ENCODE data around the gene KRTAP4-4.
"Not testable (repeated sequence)": the region's sequence is repeated elsewhere in the genome, so short reads cannot be mapped to it uniquely, and the experiment has no call there.

Gene KRTAP4-4

GRCh38 chr17:41148971-41149651 is 11.4 kb downstream of the KRTAP4-4 start:
- DNase-seq (ENCODE audit: low read depth), result not testable (repeated sequence)

- DNase-seq (ENCODE audit: low read depth), result no peak
Observed at GRCh38 chr17:41147531-41148204, 12.9 kb downstream of the KRTAP4-4 start.

GRCh38 chr17:41145261-41145660 is 15.3 kb downstream of the KRTAP4-4 start:
- no peak for DNase-seq (ENCODE audit: low read depth)

- DNase-seq (ENCODE audit: low read depth), result no peak
Observed at GRCh38 chr17:41144846-41145245, 15.7 kb downstream of the KRTAP4-4 start.

GRCh38 chr17:41141361-41141760 is 19.2 kb downstream of the KRTAP4-4 start:
- no peak for DNase-seq (ENCODE audit: low read depth)

GRCh38 chr17:41140360-41141131 is 20.0 kb downstream of the KRTAP4-4 start, which contains the start of gene KRTAP4-6:
TSS of gene KRTAP4-6 (minus strand) at chr17:41140544. CDS start at chr17:41140487, 57 bp downstream.
- DNase-seq (ENCODE audit: low read depth), result no peak

- DNase-seq (ENCODE audit: low read depth), result not testable (repeated sequence)
Observed at GRCh38 chr17:41139865-41140264, 20.7 kb downstream of the KRTAP4-4 start.

DNA sequence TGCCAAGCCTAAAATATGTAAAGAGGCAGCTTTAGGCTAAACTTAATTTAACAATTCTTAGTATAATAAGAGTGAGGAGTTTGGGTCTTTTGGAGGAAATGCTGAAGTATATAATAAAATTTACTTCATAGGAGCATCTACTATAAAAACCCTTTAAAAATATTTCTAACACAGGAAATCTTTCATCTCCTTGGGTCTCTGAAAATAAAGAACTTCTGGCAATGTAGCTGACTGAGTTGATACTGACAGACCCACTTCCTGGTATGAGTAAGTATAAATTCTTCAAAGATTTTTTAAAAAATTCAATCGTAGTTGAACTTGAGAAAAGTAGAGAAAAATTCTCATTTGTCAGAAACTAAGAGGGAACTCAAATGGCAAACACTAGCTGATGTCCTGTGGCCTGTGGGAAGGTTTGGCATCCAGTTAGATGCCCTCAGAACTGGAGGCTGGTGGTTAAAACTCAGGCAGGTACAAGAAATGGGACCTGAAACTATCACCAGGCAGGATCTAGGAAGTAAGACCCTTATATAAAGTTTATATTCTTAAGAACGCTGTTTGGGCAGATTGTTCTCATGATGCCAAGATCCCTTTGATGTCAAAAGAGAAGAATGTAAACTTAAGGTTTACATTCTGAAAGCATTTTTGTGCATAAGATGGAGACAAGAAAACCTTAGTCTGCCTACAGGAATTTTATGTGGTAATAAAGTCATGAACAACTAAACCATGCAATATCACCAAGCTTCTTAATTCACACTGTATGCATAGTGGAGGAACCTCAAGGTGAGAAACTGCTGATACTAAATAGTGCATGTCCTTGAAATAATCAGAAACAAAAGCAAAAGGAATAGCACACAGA is 26.4 kb downstream of the KRTAP4-4 start:
- no peak for DNase-seq (ENCODE audit: low read depth)

DNA sequence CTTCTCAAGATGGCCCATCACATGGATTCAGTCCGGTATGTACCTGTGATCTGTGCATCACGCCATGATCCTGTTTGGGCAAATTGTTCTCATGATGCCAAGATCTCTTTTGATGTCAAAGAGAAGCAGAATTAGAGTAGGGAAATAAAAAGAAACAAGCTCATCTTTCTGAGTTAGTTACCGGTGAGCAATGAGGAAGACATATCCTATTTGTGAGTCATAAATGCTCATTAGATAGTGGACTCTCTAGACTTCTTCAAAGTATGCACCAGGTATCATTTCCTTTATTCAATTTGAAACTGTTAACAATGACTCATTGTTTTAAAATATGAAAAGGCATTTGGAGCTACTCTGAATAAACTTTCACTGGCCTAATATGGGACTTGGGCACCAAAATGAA is 28.6 kb downstream of the KRTAP4-4 start:
- DNase-seq (ENCODE audit: low read depth), result no peak

DNA sequence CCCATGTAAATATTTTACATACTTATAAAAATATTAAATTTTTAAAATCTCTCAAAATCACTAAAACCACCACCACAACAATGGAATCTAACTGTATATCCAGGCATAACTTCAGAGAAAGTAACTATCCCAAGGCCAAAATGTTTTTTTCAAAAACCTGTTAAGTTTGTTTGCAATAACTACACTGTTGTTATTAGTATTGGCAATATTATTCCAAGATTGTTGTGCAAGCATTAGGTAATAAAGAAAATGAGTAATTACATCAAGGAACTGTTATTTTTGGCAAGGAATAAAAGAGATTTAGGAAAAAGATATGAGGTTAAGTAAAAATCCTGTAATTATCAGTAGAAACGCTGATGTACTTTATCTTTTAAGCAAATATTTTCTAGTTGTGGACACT is 33.2 kb downstream of the KRTAP4-4 start:
- DNase-seq (ENCODE audit: low read depth), result no peak

DNA sequence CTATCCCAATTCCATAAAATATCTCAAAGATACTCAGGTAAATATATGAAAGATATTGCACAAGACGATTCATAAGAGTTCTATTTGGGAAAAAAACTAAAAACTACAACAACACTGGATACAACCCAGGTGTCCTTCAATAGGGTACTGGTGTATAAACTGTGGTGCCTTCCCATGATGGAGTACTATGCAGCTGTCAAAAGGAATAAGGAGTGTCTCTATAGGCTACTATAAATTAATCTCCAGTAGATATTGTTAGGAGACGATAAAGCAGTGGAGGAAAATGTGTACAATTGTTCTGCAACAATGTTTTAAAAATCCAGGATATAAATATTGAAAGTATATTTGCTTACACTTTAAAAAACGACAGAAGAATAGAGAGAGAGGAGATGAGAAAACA is 34.1 kb downstream of the KRTAP4-4 start:
- no peak for DNase-seq (ENCODE audit: low read depth)

DNA sequence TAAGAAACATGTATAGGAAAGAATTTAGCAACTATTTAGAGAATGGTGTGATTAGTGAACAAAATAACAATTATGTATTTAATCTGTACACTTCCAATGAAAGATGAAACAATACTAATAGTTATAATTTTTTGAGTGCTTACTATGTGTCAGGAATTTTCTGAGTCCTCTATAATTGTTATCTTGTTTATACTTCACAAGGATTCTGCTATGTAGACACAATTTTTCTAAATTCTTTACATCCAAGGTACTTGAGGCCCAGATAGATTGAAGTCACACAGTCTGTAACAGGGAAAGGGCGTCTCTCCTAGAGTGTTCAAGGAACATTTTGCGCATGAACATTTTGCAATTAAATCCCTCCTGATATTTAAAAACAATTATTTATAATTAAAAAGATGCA is 35.5 kb downstream of the KRTAP4-4 start:
- no peak for DNase-seq (ENCODE audit: low read depth)

GRCh38 chr17:41123991-41124371 is 36.6 kb downstream of the KRTAP4-4 start, which contains the start of gene KRTAP4-12:
TSS of gene KRTAP4-12 (minus strand) at chr17:41124182. CDS start at chr17:41124122, 60 bp downstream.
- not testable (repeated sequence) for DNase-seq (ENCODE audit: low read depth)

DNA sequence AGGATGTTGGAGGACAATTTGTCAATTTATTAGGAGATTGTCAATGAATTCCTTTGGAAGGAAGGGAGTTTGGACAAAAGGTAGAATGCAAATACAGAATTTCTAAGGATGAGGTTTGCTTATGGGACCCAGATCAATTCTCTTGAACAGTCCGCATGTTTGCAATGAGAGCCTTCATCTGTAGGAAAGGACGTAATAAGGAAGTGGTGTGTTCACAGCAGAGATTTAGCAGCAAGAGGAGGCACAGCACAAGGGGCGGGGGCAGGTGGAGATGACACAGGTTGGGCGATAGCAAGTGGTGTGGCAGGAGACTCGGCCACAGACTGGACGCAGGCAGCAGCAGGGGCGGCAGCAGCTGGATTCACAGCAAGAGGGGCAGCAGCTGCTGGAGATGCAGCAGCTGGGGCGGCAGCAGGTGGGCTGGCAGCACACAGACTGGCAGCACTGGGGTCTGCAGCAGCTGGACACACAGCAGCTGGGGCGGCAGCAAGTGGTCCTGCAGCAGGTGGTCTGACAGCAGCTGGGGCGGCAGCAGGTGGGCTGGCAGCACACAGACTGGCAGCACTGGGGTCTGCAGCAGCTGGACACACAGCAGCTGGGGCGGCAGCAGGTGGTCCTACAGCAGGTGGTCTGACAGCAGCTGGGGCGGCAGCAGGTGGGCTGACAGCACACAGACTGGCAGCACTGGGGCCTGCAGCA is 37.1 kb downstream of the KRTAP4-4 start:
- not testable (repeated sequence) for DNase-seq (ENCODE audit: low read depth)

GRCh38 chr17:41121742-41122141 is 38.8 kb downstream of the KRTAP4-4 start:
- DNase-seq (ENCODE audit: low read depth), result no peak

DNA sequence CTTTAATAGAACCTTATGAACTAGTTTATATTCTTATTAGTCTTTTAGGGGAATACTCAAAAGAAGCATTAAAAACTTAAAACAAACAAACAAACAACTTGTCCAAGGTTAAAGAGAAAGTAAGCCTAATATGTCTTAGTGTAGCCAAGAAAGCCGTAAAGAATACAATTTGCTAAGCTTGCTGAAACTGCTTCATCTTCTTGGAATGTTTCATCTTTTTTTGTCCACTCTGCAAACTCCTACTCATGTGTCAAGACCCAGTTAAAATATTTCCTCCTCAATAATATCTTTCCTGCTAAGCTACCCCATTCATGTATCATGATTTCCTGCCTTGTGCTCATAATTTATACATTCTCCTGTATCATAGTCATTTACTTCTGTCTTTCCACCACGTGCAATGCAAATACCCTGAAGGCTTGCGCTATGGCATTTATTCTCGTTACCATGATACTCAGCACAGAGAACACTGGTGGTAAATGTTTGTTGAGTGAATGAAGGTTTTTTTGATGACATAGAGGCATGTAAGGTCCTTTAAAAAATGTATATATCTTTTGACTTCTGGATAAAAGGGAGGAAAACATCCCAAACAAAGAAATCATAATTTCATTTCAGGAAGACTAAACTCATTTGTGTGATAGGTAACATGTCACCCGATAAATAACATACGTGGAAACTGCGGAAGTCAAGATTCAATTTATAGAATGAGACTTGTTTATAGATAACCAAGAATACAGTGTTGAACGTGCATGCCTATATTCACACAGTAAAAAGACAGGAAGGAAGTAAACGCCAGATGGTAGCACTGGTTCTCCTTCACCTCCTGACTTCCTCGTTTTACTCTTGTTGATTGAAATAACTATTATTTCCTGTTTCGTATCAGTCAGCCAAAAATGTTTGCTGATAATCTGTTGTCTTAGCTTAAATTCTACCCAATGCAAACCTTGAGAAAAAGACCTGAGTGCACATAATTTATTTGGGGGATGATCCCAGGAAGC is 40.6 kb downstream of the KRTAP4-4 start:
- not testable (repeated sequence) for DNase-seq (ENCODE audit: low read depth)

DNA sequence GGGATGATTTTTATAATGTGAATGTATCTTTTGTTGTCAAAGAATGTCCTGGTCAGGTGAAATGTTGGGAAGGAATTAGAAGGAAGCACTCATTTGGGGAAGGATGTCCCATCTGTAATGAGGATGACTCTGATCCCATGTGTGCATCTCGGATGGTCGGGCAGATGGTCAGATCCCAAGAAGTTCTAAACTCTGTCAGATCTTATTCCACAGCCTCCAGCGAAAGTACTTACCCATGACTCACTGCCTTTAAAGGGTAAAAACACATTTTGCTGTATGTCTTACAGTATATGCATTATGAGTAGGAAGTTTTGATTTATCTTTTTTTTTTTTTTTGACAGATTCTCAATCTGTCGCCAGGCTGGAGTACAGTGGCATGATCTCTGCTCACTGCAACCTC is 41.8 kb downstream of the KRTAP4-4 start:
- DNase-seq (ENCODE audit: low read depth), result no peak

GRCh38 chr17:41117846-41118386 is 42.6 kb downstream of the KRTAP4-4 start, which contains the start of gene KRTAP4-11:
TSS of gene KRTAP4-11 (minus strand) at chr17:41118373. CDS start at chr17:41118315, 58 bp downstream.
- not testable (repeated sequence) for DNase-seq (ENCODE audit: low read depth)

GRCh38 chr17:41116297-41116696 is 44.3 kb downstream of the KRTAP4-4 start:
- DNase-seq (ENCODE audit: low read depth), result no peak
